HepG2 (cell line): Measurements from ENCODE around the gene SOAT1. TPM values are rescaled to one million over a fixed set of nuclear protein-coding genes. Genes with fewer than 3 reads are reported as not detected.

Experiments
- FOXA3 ChIP-seq: IDR thresholded peaks from 2 replicates; pipeline ENCODE4 v1.6.1; 2016; ENCODE audit warnings: missing genetic modification reagents, missing compliant biosample characterization
- HIVEP1 ChIP-seq: sonication (generic); formaldehyde crosslinking; IDR thresholded peaks from 2 replicates; pipeline ENCODE4 v1.4.0; 2020; ENCODE audit warnings: mild to moderate bottlenecking, missing genetic modification reagents
- HNF4G ChIP-seq, 2 experiments: sonication (generic) in 1 of 2; formaldehyde crosslinking in 1 of 2; IDR thresholded peaks; 2 replicates each; pipeline versions ENCODE4 v1.4.0 to v1.6.1; 2011 to 2020; ENCODE audit warnings: borderline replicate concordance in 2 of 2, low read depth in 2 of 2, mild to moderate bottlenecking in 2 of 2, low read length in 1 of 2, missing genetic modification reagents in 1 of 2, moderate library complexity in 1 of 2
- MED1 ChIP-seq: sonication (generic); formaldehyde crosslinking; IDR thresholded peaks from 2 replicates; pipeline ENCODE4 v1.4.0; 2020; ENCODE audit warnings: missing genetic modification reagents
- REPIN1 ChIP-seq: sonication (generic); formaldehyde crosslinking; IDR thresholded peaks from 2 replicates; pipeline ENCODE4 v1.8.0; 2022; ENCODE audit warnings: missing genetic modification reagents, low read depth, mild to moderate bottlenecking, borderline replicate concordance
- RXRB ChIP-seq: IDR thresholded peaks from 2 replicates; pipeline ENCODE4 v1.6.1; 2016; ENCODE audit warnings: borderline replicate concordance, missing genetic modification reagents, missing compliant biosample characterization
- ZBTB2 ChIP-seq: sonication (generic); formaldehyde crosslinking; IDR thresholded peaks from 2 replicates; pipeline ENCODE4 v1.8.0; 2022; ENCODE audit warnings: low read depth, missing genetic modification reagents
- ZBTB20 ChIP-seq: sonication (generic); formaldehyde crosslinking; IDR thresholded peaks from 2 replicates; pipeline ENCODE4 v1.8.1; 2023; ENCODE audit warnings: missing genetic modification reagents, low read depth, mild to moderate bottlenecking, borderline replicate concordance
- ZC3H13 ChIP-seq: sonication (generic); formaldehyde crosslinking; IDR thresholded peaks from 2 replicates; pipeline ENCODE4 v1.8.1; 2023; ENCODE audit warnings: mild to moderate bottlenecking, missing genetic modification reagents, moderate library complexity
- polyA plus RNA-seq, 8 experiments: library from polyadenylated mRNA; depleted of rRNA in 3 of 8; stranded (reverse) in 7 of 8; unstranded in 1 of 8; fragments of >200 nt; fragmentation: Illumina TruSeq in 4 of 8; extraction: Trizol in 4 of 8; gene quantifications; 2 replicates each; pipeline versions ENCODE4 v1.2.1 to v1.2.3, GENCODE V29; 2011 to 2016; ENCODE audit warnings: low read depth in 4 of 8, missing spikeins in 1 of 8, mixed read lengths in 1 of 8; ENCODE audit not compliant: insufficient read depth in 1 of 8
- total RNA-seq, 5 experiments: library from RNA; depleted of rRNA; stranded (reverse); fragments of >200 nt; fragmentation: Illumina TruSeq; extraction: Trizol; gene quantifications; 2 replicates each; pipeline ENCODE4 v1.2.3, GENCODE V29; 2016; ENCODE audit warnings: low read depth in 1 of 5
- TF ChIP-seq, protein P1 (sequence below): IDR thresholded peaks from 2 replicates; pipeline ENCODE4 v1.4.0; 2020; ENCODE audit warnings: mild to moderate bottlenecking, missing genetic modification reagents
- TF ChIP-seq, protein P2 (sequence below): sonication (generic); formaldehyde crosslinking; IDR thresholded peaks from 2 replicates; pipeline ENCODE4 v1.5.0; 2020; ENCODE audit warnings: mild to moderate bottlenecking, missing genetic modification reagents, borderline replicate concordance

The SOAT1 gene
- total and polyA plus RNA-seq, 2 of the 13 experiments (the other 11 are each of a cell fraction or from before 2014, with no cell fraction given), result 22.3 to 52.0 TPM

- TF ChIP-seq, protein P1, sequence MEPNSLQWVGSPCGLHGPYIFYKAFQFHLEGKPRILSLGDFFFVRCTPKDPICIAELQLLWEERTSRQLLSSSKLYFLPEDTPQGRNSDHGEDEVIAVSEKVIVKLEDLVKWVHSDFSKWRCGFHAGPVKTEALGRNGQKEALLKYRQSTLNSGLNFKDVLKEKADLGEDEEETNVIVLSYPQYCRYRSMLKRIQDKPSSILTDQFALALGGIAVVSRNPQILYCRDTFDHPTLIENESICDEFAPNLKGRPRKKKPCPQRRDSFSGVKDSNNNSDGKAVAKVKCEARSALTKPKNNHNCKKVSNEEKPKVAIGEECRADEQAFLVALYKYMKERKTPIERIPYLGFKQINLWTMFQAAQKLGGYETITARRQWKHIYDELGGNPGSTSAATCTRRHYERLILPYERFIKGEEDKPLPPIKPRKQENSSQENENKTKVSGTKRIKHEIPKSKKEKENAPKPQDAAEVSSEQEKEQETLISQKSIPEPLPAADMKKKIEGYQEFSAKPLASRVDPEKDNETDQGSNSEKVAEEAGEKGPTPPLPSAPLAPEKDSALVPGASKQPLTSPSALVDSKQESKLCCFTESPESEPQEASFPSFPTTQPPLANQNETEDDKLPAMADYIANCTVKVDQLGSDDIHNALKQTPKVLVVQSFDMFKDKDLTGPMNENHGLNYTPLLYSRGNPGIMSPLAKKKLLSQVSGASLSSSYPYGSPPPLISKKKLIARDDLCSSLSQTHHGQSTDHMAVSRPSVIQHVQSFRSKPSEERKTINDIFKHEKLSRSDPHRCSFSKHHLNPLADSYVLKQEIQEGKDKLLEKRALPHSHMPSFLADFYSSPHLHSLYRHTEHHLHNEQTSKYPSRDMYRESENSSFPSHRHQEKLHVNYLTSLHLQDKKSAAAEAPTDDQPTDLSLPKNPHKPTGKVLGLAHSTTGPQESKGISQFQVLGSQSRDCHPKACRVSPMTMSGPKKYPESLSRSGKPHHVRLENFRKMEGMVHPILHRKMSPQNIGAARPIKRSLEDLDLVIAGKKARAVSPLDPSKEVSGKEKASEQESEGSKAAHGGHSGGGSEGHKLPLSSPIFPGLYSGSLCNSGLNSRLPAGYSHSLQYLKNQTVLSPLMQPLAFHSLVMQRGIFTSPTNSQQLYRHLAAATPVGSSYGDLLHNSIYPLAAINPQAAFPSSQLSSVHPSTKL, result peak; percentile 56; the same call in 1 of the 2 replicates
- TF ChIP-seq, protein P2, sequence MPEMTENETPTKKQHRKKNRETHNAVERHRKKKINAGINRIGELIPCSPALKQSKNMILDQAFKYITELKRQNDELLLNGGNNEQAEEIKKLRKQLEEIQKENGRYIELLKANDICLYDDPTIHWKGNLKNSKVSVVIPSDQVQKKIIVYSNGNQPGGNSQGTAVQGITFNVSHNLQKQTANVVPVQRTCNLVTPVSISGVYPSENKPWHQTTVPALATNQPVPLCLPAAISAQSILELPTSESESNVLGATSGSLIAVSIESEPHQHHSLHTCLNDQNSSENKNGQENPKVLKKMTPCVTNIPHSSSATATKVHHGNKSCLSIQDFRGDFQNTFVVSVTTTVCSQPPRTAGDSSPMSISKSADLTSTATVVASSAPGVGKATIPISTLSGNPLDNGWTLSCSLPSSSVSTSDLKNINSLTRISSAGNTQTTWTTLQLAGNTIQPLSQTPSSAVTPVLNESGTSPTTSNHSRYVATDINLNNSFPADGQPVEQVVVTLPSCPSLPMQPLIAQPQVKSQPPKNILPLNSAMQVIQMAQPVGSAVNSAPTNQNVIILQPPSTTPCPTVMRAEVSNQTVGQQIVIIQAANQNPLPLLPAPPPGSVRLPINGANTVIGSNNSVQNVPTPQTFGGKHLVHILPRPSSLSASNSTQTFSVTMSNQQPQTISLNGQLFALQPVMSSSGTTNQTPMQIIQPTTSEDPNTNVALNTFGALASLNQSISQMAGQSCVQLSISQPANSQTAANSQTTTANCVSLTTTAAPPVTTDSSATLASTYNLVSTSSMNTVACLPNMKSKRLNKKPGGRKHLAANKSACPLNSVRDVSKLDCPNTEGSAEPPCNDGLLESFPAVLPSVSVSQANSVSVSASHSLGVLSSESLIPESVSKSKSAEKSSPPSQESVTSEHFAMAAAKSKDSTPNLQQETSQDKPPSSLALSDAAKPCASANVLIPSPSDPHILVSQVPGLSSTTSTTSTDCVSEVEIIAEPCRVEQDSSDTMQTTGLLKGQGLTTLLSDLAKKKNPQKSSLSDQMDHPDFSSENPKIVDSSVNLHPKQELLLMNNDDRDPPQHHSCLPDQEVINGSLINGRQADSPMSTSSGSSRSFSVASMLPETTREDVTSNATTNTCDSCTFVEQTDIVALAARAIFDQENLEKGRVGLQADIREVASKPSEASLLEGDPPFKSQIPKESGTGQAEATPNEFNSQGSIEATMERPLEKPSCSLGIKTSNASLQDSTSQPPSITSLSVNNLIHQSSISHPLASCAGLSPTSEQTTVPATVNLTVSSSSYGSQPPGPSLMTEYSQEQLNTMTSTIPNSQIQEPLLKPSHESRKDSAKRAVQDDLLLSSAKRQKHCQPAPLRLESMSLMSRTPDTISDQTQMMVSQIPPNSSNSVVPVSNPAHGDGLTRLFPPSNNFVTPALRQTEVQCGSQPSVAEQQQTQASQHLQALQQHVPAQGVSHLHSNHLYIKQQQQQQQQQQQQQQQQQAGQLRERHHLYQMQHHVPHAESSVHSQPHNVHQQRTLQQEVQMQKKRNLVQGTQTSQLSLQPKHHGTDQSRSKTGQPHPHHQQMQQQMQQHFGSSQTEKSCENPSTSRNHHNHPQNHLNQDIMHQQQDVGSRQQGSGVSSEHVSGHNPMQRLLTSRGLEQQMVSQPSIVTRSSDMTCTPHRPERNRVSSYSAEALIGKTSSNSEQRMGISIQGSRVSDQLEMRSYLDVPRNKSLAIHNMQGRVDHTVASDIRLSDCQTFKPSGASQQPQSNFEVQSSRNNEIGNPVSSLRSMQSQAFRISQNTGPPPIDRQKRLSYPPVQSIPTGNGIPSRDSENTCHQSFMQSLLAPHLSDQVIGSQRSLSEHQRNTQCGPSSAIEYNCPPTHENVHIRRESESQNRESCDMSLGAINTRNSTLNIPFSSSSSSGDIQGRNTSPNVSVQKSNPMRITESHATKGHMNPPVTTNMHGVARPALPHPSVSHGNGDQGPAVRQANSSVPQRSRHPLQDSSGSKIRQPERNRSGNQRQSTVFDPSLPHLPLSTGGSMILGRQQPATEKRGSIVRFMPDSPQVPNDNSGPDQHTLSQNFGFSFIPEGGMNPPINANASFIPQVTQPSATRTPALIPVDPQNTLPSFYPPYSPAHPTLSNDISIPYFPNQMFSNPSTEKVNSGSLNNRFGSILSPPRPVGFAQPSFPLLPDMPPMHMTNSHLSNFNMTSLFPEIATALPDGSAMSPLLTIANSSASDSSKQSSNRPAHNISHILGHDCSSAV (CRISPR knock-in tag), result peak; percentile 28; the same call in 1 of the 2 replicates
- TF ChIP-seq HIVEP1, result peak; percentile 57; the same call in 1 of the 2 replicates
- TF ChIP-seq ZBTB20 (CRISPR knock-in tag), result no peak; the same call in 1 of the 2 replicates
- no peak for TF ChIP-seq ZBTB2 (CRISPR knock-in tag)
- no peak for TF ChIP-seq HNF4G (IDR thresholded peaks at IDR 0.05; ENCODE audit: borderline replicate concordance, low read depth, low read length)
- TF ChIP-seq HNF4G (CRISPR knock-in tag; IDR thresholded peaks at IDR 0.05; ENCODE audit: borderline replicate concordance, low read depth), result 0 out of 2 replicates have a peak, but pooled peaks have one; percentile 22
- peak; percentile 48; the same call in 1 of the 2 replicates for TF ChIP-seq RXRB
- TF ChIP-seq ZC3H13 (CRISPR knock-in tag), result 0 out of 2 replicates have a peak, but pooled peaks have one; percentile 57
- TF ChIP-seq REPIN1, result peak; percentile 23; the same call in 1 of the 2 replicates
- 0 out of 2 replicates have a peak, but pooled peaks have one; percentile 22 for TF ChIP-seq FOXA3 (CRISPR knock-in tag)
- no peak; the same call in 1 of the 2 replicates for TF ChIP-seq MED1 (CRISPR knock-in tag)
These were observed at the start of gene SOAT1 (continued) for GRCh38 chr1:179293340-179294327.
